B cell (primary cell): Measurements from ENCODE around the gene PROM1.

Source experiments
- EZH2 ChIP-seq: IDR thresholded peaks from 2 replicates; pipeline ENCODE4 v1.6.1; 2012; ENCODE audit warnings: borderline replicate concordance, low read depth, mild to moderate bottlenecking, moderate library complexity, low read length; ENCODE audit not compliant: insufficient read depth, poor library complexity, severe bottlenecking
- TF ChIP-seq, protein P1 (sequence below): fragments of 200-600 bp; IDR thresholded peaks from one replicate; pipeline ENCODE4 v1.8.0; 2022; ENCODE audit warnings: antibody characterized with exemption, mild to moderate bottlenecking

DNA sequence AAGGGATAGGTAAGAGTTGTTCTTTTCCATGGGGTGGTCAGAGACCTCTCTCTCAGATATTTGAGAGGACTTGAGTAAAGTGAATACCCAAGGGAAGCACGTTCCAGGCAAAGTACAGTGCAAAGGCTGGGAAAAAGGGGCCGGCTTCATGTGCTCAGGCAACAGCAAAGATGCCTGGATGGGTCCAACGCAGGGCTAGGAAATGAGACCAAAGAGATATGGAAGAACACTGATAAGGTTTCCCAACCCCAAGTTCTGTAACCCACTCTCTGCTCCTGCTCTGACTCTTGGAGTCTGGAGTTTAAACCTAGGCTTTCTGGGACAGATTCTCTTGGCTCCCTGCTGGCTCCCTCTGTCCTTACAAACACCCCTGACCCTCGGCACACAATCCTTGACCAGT lies 36.2 kb upstream of the PROM1 start:
- TF ChIP-seq, protein P1, sequence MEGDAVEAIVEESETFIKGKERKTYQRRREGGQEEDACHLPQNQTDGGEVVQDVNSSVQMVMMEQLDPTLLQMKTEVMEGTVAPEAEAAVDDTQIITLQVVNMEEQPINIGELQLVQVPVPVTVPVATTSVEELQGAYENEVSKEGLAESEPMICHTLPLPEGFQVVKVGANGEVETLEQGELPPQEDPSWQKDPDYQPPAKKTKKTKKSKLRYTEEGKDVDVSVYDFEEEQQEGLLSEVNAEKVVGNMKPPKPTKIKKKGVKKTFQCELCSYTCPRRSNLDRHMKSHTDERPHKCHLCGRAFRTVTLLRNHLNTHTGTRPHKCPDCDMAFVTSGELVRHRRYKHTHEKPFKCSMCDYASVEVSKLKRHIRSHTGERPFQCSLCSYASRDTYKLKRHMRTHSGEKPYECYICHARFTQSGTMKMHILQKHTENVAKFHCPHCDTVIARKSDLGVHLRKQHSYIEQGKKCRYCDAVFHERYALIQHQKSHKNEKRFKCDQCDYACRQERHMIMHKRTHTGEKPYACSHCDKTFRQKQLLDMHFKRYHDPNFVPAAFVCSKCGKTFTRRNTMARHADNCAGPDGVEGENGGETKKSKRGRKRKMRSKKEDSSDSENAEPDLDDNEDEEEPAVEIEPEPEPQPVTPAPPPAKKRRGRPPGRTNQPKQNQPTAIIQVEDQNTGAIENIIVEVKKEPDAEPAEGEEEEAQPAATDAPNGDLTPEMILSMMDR: no peak
- no peak for TF ChIP-seq EZH2
